ENCODE measurements around the gene SEMG2.

SEMG2 gene

DNA sequence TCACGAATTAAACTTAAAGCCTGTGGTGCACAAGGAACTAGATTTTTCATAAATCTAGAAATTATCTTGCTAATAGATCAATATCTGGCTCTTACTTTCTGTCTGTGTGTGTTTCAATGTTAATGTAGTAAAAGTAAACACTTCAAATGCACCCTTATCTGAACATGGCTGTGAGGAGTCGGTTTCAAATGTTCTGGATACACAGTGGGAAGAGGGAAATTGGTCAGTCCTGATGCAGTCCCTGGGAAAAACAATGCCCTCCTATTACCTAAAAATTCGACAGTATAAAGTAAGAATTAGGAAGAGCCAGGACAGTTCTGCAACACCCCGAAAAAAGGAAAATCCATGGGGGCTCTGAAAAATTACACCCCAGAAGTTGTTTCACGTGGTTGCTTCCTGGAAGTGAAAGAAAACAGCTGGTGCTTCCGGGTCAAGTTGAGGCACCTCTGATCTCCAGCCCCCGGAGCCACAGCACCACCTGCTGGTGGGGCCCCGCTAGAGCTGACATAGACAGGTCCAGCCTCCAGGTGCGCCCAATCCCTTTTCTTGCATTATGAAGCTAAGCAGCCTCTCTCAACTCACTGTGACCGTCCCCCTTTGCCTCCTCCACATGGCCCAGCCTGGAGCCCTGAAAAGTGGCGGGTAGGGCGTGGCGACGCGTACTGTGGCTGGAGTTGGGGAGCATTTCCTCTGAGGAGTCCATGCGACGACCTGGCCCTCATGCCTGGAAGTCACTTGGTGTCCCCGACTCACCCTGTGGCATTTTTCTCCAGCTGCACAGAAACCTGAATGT, 8.3 kb downstream of the SEMG2 start:
- DNase-seq: no peak

- DNase-seq: no peak
Measured at GRCh38 chr20:45230631-45231030, 9.5 kb downstream of the SEMG2 start.

- no peak for DNase-seq
Measured at GRCh38 chr20:45235995-45236394, 14.8 kb downstream of the SEMG2 start.

- DNase-seq: no peak
Measured at GRCh38 chr20:45238139-45238538, 17.0 kb downstream of the SEMG2 start.

- DNase-seq: no peak
Measured at GRCh38 chr20:45246109-45246508, 24.9 kb downstream of the SEMG2 start.

DNA sequence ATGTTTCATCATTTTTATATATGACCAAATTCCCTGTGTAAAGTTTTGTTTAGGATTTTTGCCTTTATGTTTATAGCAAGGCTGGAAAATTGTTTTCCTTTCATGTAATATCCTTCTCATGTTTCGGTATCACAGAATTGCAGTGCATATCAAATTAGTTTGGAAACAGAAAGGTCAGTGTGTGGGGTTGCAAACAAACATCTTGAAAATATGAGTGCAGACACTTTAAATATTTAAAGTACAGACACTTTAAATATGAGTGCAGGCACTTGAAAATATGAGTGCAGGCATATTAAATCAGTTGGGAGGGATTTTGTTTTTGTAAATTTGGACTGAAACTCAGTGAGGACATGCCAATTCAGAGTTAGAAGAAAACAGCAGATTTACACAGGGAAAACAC, 26.7 kb downstream of the SEMG2 start:
- DNase-seq: no peak

DNA sequence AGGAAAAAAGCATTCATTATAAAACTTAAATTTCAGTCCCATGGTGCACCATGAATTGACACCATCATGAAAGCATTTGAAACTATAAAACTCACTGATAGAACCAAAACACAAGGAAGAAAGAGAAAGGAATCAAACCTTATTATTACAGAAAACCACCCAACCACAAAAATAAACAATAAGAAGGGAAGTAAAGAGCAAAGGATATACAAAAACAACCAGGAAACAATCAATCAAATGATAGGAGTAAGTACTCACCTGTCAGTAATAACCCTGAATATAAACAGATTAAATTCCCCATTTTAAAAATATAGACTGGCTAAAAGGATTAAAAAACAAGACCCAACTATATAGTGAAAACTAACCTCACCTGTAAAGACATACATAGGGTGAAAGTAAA, 27.4 kb downstream of the SEMG2 start:
- DNase-seq: no peak

- no peak for DNase-seq
Measured at GRCh38 chr20:45251884-45252560, 30.8 kb downstream of the SEMG2 start.

- DNase-seq: no peak
Measured at GRCh38 chr20:45253261-45253660, 32.1 kb downstream of the SEMG2 start.

DNA sequence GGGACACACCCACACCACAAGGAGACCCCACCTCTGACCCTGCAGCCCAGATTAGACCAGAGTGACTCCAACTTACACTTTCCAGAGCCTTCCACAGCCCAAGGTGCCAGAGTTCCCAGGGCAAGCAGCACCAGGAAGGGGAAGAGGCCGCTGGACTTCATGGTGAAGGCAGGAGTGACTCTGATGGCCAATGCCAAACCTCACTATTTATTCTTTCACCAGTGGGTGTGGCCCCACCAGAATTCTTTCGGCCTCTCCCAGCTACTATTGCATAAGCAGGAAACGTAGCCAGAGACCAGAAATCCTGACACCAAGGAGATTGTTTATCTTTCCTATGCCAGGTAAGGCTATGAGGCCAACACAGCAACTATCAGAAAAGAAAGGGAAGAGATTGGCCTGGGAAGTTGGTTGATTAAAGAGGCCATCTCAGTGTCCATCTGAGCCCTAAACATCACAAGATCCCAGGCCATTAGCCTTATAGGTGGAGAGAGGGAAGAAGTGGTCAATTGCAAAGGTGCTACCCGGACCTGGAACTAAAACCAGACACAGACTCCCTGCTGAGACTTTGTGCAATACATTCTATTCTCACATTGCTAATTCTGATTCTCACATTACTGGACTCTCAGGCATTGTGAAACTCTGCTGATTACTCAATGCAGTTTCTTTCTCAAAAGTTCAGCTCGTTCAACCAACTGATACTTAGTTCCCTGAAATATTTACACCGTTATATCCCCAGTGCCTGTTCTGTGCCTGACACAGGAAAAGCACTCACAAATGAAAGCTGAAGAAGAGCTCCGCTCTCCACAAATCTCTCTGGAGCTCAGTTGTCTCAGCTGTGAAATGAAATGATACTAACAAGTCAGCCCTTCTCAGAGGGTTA, 33.5 kb downstream of the SEMG2 start, which contains the start of gene SLPI:
Gene SLPI, minus strand, starts transcription at position 182 of the 880 bp plus-strand sequence. Its CDS starts 21 bp downstream, at position 161.
- no peak for DNase-seq

DNA sequence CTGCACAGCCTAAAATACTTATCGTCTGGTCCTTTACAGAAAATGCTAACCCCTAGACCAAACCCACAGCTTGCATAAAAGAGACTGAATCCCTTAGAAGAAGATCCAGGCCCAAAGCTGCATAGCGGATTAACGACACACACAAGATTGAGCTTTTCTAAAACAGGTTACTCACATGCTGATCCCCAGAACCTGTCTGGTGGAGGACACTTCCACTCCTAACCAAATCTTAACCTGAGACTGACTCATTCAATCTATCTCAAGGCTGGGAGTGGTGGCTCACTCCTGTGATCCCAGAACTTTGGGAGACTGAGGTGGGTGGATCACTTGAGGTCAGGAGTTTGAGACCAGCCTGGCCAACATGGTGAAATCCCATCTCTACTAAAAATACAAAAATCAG, 36.0 kb downstream of the SEMG2 start:
- DNase-seq: no peak

GRCh38 chr20:45257711-45258110, 36.5 kb downstream of the SEMG2 start:
- no peak for DNase-seq

DNA sequence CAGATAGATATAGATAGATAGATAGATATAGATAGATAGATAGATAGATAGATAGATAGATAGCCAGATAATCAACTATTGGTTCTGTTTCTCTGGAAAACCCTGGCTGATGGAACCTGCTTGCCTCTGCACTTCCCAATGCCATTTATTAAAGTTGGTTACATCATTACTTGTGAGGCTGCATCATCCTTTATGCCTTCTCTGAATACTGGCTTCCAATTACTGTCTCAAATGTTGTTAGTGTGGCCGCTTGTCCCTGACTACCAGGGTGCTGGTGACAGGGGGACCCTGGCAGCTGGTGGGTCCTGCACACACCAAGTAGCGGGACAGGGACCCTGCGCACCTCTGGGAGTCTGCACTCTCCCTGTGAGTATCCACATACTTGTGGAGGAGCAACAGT, 37.1 kb downstream of the SEMG2 start:
- DNase-seq: no peak

DNA sequence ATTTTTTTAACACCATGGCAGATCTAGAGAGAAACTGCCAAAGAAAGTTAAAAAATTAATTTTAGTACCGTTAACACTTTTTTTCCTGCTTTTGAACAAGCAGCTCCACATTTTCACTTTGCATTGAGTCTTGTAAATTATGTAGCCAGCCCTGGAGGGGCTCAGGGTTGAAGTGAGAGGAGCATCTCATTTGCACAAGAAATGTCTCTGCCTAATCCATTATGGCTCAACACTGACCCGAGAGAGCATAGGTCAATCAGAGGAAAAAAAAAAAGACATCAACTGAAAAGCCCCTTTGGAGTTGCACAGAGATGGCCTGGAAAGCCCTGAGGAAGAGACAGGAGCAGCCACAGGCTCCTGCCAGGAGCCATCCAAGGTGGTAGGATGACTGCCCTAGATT, 37.5 kb downstream of the SEMG2 start:
- no peak for DNase-seq

GRCh38 chr20:45263556-45264266, 42.5 kb downstream of the SEMG2 start:
- DNase-seq: no peak

DNA sequence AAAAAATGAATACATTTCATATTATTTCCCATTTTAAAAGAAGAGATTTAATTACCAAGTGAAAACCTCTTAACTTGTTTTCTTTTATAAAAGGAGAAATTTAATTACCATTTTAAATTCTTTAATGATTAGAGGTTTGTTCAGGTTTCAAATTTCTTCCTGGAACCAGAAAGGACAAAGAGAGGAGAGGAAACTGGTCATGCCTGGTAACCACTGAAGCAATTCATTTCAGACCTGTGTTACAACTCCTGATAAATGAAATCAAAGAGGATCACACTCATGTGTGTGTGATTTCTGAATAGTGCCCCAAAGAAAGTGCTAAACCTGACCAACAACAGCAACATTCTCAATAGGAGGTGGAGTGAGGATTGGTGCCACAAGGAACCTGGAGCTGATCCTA, 45.8 kb downstream of the SEMG2 start:
- no peak for DNase-seq

- no peak for DNase-seq
Measured at GRCh38 chr20:45268531-45268930, 47.4 kb downstream of the SEMG2 start.

GRCh38 chr20:45269056-45269455, 47.9 kb downstream of the SEMG2 start:
- no peak for DNase-seq

DNA sequence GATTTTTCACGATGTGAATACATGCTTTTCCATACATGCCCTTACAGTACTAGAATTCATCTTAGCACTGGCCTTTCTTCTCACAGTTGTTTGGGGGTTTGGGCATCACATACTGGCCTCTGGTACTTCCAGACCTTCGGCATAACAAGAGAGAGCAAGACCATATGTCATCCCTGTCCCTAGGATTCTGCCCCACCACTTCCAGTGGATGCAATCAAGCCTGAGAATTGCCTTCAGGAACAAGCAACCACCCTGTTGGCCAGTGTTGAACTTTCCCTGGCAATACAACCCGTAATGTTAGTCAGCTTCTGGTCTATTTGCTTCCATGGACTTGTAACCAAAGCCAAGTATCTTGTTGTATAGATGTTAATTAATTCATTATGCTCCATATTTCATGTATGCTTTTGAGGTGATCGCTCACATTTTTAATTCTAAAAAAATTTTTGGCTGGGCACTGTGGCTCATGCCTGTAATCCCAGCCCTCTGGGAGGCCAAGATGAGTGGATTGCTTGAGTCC, 48.6 kb downstream of the SEMG2 start:
- no peak for DNase-seq
